Stomach (tissue), 4 donors: ENCODE data around the gene CHADL.

Experiments
- POLR2A ChIP-seq, 4 donors: fragments of 450-650 bp; IDR thresholded peaks; one replicate each; pipeline ENCODE4 v1.6.1; 2016; ENCODE audit warnings: antibody characterized with exemption in 4 of 4, control low read depth in 2 of 4, mild to moderate bottlenecking in 1 of 4, moderate library complexity in 1 of 4
- TF ChIP-seq, protein P1 (sequence below), 7 experiments: fragments of 450-650 bp in 4 of 7; fragments of 200-600 bp in 3 of 7; sonication (generic) in 3 of 7; IDR thresholded peaks; one replicate each; pipeline ENCODE4 v1.5.1; 2016 to 2019; ENCODE audit warnings: antibody characterized with exemption in 7 of 7, control low read depth in 2 of 7, mild to moderate bottlenecking in 1 of 7

DNA sequence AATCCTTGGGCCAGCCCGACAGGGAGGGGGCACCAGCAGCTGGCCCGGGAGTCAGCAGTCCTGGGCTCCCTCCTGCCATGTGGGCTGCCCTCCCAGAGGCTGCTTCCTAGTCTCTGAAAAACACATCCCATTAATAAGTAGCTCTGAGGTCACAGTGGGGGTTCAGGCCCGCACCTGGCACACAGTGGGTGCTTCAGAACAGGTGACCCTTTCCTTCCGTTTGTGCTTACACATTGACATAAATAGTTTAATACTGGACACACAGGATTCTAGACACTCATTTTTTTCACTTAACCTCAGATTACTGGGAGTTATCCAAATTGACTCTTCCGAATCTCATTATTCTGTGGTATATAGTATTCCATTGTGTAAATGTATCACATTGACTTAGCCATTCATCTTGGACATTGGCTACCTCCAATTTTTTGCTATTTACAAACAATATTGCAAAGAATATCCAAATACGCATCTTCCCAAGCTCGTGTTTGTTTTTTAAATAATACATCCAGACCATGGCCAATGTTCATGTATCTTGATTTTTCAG, 474 bp upstream of the CHADL start:
- no peak for TF ChIP-seq POLR2A (IDR thresholded peaks at IDR 0.05)
- TF ChIP-seq, protein P1, sequence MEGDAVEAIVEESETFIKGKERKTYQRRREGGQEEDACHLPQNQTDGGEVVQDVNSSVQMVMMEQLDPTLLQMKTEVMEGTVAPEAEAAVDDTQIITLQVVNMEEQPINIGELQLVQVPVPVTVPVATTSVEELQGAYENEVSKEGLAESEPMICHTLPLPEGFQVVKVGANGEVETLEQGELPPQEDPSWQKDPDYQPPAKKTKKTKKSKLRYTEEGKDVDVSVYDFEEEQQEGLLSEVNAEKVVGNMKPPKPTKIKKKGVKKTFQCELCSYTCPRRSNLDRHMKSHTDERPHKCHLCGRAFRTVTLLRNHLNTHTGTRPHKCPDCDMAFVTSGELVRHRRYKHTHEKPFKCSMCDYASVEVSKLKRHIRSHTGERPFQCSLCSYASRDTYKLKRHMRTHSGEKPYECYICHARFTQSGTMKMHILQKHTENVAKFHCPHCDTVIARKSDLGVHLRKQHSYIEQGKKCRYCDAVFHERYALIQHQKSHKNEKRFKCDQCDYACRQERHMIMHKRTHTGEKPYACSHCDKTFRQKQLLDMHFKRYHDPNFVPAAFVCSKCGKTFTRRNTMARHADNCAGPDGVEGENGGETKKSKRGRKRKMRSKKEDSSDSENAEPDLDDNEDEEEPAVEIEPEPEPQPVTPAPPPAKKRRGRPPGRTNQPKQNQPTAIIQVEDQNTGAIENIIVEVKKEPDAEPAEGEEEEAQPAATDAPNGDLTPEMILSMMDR (IDR thresholded peaks at IDR 0.05), result no peak
